DND-41 (cell line): ENCODE results near the gene TROAP.

Experiments
- ATAC-seq: fragments of 200-7000 bp; cut with Tn5 transposase; 3 replicates; pipeline ENCODE4 v1.9.1; 2021; ENCODE audit warnings: low read depth; ENCODE audit not compliant: insufficient read depth
- DNase-seq: peaks from one replicate; pipeline ENCODE4 v3.0.0-alpha.2; 2020
- H2AFZ ChIP-seq: 2 replicates; pipeline ENCODE4 v1.6.0; 2012; ENCODE audit warnings: low read depth, low read length
- H3K27ac ChIP-seq: 2 replicates; pipeline ENCODE4 v1.5.1; 2012; ENCODE audit warnings: low read length, inconsistent platforms
- H3K27me3 ChIP-seq: fragments of 200-600 bp; sonication (generic); 2 replicates; pipeline ENCODE4 v1.6.0; 2012; ENCODE audit warnings: low read length, mild to moderate bottlenecking, inconsistent platforms; ENCODE audit not compliant: insufficient read depth, poor library complexity
- H3K36me3 ChIP-seq: 2 replicates; pipeline ENCODE4 v1.5.1; 2012; ENCODE audit warnings: low read length, inconsistent platforms; ENCODE audit not compliant: insufficient read depth
- H3K4me1 ChIP-seq: 2 replicates; pipeline ENCODE4 v1.5.1; 2012; ENCODE audit warnings: mild to moderate bottlenecking, low read length; ENCODE audit not compliant: insufficient read depth
- H3K4me2 ChIP-seq: 2 replicates; pipeline ENCODE4 v1.6.0; 2012; ENCODE audit warnings: mild to moderate bottlenecking, moderate library complexity, low read length, inconsistent platforms; ENCODE audit not compliant: insufficient read depth
- H3K4me3 ChIP-seq, 2 experiments: fragments of 200-600 bp in 1 of 2; shearing (Covaris generic) in 1 of 2; 2 replicates each; pipeline ENCODE4 v1.5.1; 2012 to 2016; ENCODE audit warnings: inconsistent platforms in 2 of 2, low read length in 2 of 2, mild to moderate bottlenecking in 2 of 2, low read depth in 1 of 2, moderate library complexity in 1 of 2
- H3K79me2 ChIP-seq: 2 replicates; pipeline ENCODE4 v1.6.0; 2012; ENCODE audit warnings: low read length, inconsistent platforms; ENCODE audit not compliant: insufficient read depth
- H3K9ac ChIP-seq: 2 replicates; pipeline ENCODE4 v1.6.0; 2012; ENCODE audit warnings: low read depth, mild to moderate bottlenecking, inconsistent platforms, low read length, moderate library complexity
- H3K9me3 ChIP-seq: 2 replicates; pipeline ENCODE4 v1.5.1; 2012; ENCODE audit warnings: low read length, moderate library complexity, mild to moderate bottlenecking, inconsistent platforms; ENCODE audit not compliant: insufficient read depth, severe bottlenecking
- H4K20me1 ChIP-seq: 2 replicates; pipeline ENCODE4 v1.6.0; 2012; ENCODE audit warnings: low read length; ENCODE audit not compliant: insufficient read depth
- EZH2 ChIP-seq: IDR thresholded peaks from 3 replicates; pipeline ENCODE4 v1.6.1; 2012; ENCODE audit warnings: borderline replicate concordance, low read depth, mild to moderate bottlenecking, moderate library complexity, low read length, inconsistent platforms; ENCODE audit not compliant: severe bottlenecking
- TF ChIP-seq, protein P1 (sequence below): IDR thresholded peaks from 2 replicates; pipeline ENCODE4 v1.5.1; 2012; ENCODE audit warnings: borderline replicate concordance, low read length, moderate library complexity, mild to moderate bottlenecking; ENCODE audit not compliant: poor library complexity, severe bottlenecking; ENCODE audit errors: extremely low read depth

Gene TROAP

DNA sequence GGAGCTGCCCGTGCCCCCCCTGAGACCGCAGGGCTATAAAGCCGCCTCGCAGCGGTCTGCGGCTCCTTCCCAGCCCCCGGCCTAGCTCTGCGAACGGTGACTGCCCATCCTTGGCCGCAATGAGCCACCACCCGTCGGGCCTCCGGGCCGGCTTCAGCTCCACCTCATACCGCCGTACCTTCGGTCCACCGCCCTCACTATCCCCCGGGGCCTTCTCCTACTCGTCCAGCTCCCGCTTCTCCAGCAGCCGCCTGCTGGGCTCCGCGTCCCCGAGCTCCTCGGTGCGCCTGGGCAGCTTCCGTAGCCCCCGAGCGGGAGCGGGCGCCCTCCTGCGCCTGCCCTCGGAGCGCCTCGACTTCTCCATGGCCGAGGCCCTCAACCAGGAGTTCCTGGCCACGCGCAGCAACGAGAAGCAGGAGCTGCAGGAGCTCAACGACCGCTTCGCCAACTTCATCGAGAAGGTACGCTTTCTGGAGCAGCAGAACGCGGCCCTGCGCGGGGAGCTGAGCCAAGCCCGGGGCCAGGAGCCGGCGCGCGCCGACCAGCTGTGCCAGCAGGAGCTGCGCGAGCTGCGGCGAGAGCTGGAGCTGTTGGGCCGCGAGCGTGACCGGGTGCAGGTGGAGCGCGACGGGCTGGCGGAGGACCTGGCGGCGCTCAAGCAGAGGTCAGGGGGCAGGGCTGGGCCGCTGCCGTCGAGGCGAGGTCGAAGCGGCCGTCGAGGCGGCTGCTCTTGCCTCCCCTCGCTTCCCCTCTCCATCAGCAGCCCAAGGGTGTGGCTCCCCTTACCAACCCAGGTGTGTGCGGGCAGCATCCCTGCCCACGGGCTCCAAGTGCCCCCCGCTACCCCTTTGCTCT lies 27.7 kb upstream of the TROAP start, which contains the start of gene PRPH:
Gene PRPH (plus strand): TSS at position 66 of the 855 bp plus-strand sequence. CDS start 54 bp downstream, at position 120.
- DNase-seq (no peak), ATAC-seq (no peak)
- Histone ChIP-seq H3K9ac (no peak within 1 kb of the TSS), H3K4me1 (no peaks in the 10 kb centered on the region), H3K4me2 (no peak within 1 kb of the TSS), H3K9me3 (no peaks in the 10 kb centered on the region), H3K36me3 (no peaks in the 10 kb centered on the region), H3K79me2 (no peaks in the 10 kb centered on the region), H3K4me3 (no peak within 1 kb of the TSS), H4K20me1 (no peaks in the 10 kb centered on the region; the same call in 1 of the 2 replicates), H3K27me3 (peaks cover 4% of the 10 kb centered on the region), H2AFZ (no peak within 1 kb of the TSS), H3K27ac (no peak within 1 kb of the TSS)
- TF ChIP-seq EZH2: no peak
- TF ChIP-seq, protein P1, sequence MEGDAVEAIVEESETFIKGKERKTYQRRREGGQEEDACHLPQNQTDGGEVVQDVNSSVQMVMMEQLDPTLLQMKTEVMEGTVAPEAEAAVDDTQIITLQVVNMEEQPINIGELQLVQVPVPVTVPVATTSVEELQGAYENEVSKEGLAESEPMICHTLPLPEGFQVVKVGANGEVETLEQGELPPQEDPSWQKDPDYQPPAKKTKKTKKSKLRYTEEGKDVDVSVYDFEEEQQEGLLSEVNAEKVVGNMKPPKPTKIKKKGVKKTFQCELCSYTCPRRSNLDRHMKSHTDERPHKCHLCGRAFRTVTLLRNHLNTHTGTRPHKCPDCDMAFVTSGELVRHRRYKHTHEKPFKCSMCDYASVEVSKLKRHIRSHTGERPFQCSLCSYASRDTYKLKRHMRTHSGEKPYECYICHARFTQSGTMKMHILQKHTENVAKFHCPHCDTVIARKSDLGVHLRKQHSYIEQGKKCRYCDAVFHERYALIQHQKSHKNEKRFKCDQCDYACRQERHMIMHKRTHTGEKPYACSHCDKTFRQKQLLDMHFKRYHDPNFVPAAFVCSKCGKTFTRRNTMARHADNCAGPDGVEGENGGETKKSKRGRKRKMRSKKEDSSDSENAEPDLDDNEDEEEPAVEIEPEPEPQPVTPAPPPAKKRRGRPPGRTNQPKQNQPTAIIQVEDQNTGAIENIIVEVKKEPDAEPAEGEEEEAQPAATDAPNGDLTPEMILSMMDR: no peak

DNA sequence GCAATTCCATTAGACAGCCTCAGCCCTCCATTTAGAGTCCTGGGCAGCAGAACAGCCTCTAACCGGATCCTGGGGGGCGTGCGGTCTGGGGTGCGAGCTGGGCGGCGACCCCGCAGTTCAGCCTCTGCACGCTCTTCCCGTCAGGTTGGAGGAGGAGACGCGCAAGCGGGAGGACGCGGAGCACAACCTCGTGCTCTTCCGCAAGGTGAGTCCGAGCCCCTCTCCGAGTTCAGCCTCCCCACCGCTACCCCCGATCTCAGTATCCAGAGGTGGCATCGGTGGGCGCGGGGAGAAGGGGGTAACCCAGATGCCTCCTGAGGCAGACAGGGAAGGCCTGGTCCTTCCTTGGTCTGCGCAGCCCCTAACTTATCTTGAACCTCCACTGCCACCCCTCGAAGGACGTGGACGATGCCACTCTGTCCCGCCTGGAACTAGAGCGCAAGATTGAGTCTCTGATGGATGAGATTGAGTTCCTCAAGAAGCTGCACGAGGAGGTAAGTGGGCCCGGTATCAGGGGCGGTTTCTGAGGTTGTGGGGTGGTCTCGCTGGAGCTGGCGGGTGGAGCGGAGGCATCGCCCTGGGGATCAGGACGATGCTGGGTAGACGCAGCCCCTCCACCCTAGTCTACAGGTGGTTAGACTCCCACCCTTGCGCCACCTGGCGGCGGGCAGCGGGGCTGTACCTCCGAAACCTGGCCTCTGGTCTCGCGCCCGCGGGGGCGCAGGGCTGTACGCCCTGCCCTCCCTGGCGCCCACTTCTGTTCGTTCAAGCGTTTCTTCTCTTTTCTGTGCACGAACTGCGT lies 26.8 kb upstream of the TROAP start:
- Histone ChIP-seq H4K20me1 (no peaks in the 10 kb centered on the region; the same call in 1 of the 2 replicates), H3K9ac (no peak overlapping the region), H2AFZ (no peak overlapping the region), H3K27ac (no peak overlapping the region), H3K9me3 (no peaks in the 10 kb centered on the region), H3K4me3 (no peak overlapping the region), H3K27me3 (peaks cover 4% of the 10 kb centered on the region), H3K4me2 (no peak overlapping the region), H3K36me3 (no peaks in the 10 kb centered on the region), H3K4me1 (no peaks in the 10 kb centered on the region), H3K79me2 (no peaks in the 10 kb centered on the region)
- DNase-seq (no peak), ATAC-seq (no peak; the same call in 2 of the 3 replicates)
- TF ChIP-seq, protein P1: no peak
- TF ChIP-seq EZH2: no peak

DNA sequence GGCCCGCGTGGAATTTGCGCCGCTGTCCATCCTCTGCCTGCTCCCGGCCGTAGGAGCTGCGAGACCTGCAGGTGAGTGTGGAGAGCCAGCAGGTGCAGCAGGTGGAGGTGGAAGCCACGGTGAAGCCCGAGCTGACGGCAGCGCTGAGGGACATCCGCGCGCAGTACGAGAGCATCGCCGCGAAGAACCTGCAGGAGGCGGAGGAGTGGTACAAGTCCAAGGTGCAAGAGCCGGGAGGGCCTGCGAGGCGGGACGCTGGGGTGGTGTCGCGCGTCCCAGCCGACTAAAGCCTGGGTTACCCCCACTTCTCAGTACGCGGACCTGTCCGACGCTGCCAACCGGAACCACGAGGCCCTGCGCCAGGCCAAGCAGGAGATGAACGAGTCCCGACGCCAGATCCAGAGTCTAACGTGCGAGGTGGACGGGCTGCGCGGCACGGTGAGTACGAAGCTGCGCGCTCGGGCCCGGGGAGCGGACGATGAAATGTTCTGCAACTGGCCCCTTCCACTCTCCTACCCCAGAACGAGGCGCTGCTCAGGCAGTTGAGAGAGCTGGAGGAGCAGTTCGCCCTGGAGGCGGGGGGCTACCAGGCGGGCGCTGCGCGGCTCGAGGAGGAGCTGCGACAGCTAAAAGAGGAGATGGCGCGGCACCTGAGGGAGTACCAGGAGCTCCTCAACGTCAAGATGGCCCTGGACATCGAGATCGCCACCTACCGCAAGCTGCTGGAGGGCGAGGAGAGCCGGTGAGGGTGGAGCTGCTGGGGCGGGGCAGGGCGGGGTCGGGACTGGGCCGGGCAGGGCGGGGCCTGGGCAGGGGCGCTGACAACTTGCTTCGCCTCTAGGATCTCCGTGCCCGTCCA lies 26.0 kb upstream of the TROAP start:
- H3K4me2 ChIP-seq: no peak overlapping the region
- TF ChIP-seq, protein P1: no peak
- no peak for TF ChIP-seq EZH2
- peaks cover 4% of the 10 kb centered on the region for H3K27me3 ChIP-seq
- no peak overlapping the region for H3K27ac ChIP-seq
- no peaks in the 10 kb centered on the region; the same call in 1 of the 2 replicates for H4K20me1 ChIP-seq
- ATAC-seq (no peak), DNase-seq (no peak)
- H3K4me1 ChIP-seq: peaks cover 6% of the 10 kb centered on the region
- H2AFZ ChIP-seq: no peak overlapping the region
- H3K4me3 ChIP-seq: no peak overlapping the region
- H3K36me3 ChIP-seq: no peaks in the 10 kb centered on the region
- H3K9me3 ChIP-seq: no peaks in the 10 kb centered on the region
- no peaks in the 10 kb centered on the region for H3K79me2 ChIP-seq
- H3K9ac ChIP-seq: no peak overlapping the region
